NCI-H128 (cell line): ENCODE data around the gene NOG.

ENCODE experiments used
- DNase-seq: peaks from one replicate; lab custom pipeline; 2025; ENCODE audit not compliant: unreplicated experiment; lab: John Stamatoyannopoulos, UW

The NOG gene

DNA sequence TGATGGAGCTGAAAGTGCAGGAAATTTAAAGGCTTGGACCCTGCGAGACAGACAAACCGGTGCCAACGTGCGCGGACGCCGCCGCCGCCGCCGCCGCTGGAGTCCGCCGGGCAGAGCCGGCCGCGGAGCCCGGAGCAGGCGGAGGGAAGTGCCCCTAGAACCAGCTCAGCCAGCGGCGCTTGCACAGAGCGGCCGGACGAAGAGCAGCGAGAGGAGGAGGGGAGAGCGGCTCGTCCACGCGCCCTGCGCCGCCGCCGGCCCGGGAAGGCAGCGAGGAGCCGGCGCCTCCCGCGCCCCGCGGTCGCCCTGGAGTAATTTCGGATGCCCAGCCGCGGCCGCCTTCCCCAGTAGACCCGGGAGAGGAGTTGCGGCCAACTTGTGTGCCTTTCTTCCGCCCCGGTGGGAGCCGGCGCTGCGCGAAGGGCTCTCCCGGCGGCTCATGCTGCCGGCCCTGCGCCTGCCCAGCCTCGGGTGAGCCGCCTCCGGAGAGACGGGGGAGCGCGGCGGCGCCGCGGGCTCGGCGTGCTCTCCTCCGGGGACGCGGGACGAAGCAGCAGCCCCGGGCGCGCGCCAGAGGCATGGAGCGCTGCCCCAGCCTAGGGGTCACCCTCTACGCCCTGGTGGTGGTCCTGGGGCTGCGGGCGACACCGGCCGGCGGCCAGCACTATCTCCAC, at the start of gene NOG:
TSS of gene NOG (plus strand) at position 54 of the 674 bp plus-strand sequence. CDS start at position 579, 525 bp downstream.
- peak; percentile 21 for DNase-seq

DNA sequence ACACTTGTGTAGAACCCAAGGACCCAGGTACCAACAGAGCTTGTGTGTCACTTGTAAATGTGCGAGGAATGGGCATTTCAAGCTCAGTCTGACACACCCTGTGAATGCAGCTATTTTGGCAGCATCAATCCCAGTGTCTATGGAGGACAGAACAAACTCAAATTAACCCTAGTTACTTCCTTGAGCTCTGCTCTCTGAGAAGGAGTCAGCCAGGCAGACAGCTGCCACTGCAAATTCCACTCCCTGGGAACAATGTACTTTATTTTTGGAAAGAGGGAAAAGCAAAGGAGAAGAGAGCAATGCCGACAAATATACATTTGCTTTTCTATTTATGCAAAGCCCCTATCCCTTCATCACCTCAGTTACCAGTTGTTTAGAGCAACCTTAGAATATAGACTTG, 48.4 kb upstream of the NOG start:
- DNase-seq = no peak

GRCh38 chr17:56545930-56546329, 47.6 kb upstream of the NOG start:
- no peak for DNase-seq

- no peak for DNase-seq
Observed at GRCh38 chr17:56548661-56549060, 44.8 kb upstream of the NOG start.

DNA sequence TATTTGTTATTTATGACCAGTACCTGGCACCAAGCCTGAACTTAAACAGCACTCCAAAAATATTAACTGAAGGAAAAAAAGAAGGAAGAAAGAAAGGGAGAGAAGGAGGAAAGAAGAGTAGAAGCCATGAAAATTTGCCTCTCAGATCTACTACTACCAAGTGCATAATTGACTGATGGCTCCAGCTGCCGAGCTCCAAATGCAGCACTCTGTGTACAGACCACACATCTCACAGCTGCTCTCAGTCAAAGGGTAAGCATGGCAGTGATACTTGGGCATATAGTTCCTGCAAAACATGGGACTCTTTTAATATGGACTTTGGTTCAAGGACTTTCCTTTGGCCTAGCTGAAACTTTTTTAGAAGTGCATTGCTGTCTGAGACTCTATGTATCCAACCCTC, 44.0 kb upstream of the NOG start:
- DNase-seq = no peak

DNA sequence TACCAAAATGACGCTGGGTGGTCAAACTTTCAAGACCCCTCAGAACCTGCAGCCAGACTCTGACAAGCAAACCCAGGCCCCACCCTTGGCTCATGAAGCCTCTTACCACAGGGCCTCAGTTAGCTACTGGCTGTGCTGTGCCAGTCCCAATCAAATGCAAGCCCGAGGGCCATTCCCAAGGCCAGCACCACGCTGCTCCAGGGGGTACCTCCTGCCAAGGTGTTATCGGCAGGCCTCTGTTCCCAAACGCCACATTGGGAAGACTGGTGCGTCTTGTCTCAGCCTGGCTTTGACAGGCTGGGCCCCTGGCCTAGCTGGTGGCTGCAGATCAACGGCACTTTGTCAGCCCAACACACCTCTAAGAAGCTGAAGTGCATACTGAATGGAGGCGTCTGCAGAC, 35.8 kb upstream of the NOG start:
- DNase-seq = no peak

- no peak for DNase-seq
Observed at GRCh38 chr17:56558088-56558487, 35.4 kb upstream of the NOG start.

DNA sequence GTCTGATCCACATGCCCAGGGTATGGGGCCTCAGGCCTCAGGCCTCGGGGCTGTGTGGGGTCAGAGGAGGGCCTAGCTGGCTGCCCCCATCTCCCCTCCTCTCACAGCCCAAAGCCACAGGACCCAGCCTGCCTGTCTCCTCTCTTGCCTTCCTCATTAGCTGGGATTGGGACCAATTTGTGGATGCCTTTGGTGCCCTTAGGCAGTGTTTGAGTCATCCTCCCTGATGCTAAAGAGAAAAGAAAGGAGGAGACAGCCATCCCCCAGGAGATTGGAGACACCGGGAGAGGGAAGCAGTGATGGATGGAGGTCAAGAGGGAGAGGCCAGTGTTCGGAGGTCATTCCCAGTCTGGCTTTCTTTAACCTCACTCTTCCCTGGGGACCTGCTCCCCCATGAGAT, 23.3 kb upstream of the NOG start:
- DNase-seq = no peak

DNA sequence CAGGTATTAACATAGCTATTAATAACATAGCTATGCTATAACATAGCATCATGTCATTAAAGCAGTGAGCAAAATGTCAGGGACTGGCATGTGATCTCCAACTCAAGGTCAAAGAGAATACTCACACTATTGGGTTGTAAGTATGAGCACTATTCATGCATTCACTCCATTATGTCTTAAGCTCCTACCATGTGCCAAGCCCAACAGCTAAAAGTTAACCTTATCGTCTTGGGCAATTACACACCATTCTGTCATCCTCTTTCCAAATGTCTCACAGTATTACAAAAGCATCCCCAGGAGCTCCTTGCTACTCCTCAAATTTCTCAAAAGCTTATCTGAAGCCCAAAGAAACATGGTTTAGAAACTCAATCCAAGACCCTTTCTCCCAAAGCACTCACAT, 22.0 kb upstream of the NOG start:
- DNase-seq = no peak

DNA sequence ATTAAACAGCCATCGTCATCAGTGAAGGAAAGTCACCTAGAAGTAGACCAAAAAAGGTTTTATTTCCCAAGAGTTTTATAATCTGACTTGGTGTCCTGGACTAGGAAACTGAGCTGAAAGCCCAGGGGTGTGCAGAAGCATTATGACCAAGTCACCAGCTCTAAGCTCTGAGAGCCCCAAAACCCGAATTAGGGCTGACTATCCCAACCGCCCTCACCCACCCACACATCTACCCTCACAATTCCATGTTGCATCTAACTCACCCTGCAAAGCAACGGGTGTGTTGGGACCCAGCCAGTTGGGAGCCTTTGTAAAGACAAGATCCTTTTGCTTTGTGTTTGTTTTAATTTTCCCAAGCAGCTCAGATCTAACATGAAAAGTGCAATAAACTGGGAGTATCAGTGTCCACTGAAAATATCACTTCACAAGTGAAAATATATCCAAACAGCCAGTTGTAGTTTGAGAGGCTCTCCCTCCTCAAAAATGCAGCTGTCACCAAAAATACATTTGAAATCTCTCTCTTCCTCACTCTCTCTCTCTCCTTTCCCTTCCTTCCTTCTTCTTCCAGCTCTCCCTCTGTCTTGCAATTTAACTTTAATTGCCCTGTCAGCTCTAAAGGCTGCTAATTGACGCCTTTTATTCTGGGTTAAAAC, 16.2 kb upstream of the NOG start:
- DNase-seq = no peak

- DNase-seq = no peak
Observed at GRCh38 chr17:56577843-56578204, 15.7 kb upstream of the NOG start.

DNA sequence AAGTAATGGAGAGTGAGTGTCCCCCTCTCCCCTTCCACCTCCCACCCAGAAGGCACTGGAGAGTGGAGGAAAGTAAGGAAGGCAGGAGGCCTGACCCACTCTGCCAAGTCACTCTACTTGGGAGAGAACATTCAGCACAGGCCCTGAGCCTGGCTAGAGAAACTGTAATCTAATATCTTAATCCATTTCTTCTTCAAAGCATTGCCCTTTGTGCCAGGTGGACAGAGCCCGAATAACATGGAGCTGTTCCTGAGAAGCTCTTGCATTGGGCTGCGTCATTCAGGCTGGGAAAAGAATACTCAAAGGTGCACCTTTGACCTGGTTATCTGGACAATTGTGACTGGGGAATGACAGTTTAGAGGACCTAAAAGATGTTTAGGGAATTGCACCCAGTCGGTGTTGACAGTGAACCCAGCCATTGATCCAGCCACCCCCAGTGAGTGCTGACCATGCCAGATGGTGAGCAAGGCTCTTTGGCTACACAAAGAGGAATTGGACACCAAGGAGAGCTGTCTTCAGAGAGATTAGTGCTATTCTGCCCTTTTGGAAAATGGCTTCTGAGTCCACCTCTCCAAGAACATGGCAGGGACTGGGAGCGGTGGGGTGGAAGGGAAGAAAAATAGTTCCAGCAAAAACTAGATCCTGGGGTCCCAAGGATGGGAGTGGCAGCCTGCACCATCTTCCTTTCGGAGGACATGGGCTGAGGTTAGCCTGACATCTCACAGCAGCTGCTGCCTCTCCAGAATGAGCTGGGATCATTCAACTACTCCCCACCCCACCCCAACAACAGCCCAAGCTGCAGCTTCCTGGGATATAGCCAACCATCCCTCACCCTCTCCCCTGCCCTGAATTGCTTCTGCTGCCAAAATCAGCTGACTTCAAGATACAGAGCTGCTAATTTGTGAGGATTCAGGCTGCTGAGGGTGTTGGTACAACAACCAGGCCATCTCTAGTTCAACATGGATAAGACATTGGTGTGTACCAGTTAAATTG, 11.6 kb upstream of the NOG start:
- DNase-seq = no peak

DNA sequence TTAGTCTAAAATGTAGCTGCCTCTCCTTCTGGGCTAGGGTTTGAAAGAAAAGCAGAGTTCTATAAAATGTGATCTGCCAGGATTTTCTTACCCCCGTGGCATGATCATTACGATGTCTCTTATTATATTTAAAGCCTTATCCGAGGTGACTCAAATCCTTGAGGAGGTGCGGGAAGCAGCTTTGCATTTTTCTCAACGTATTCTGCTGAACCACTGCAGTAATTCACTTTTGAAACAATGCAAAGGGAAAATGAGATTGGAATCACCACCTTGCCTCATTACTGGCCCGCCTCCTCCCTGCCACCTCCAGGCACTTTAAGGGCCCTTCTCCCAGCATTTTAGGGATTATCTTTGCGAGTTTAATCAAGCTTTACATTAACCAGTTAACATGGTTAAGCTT, 9.7 kb upstream of the NOG start:
- DNase-seq = no peak

- no peak for DNase-seq
Observed at GRCh38 chr17:56587298-56587697, 6.2 kb upstream of the NOG start.

- peak; percentile 13 for DNase-seq
Observed at GRCh38 chr17:56592487-56593085, 913 bp upstream of the NOG start.

DNA sequence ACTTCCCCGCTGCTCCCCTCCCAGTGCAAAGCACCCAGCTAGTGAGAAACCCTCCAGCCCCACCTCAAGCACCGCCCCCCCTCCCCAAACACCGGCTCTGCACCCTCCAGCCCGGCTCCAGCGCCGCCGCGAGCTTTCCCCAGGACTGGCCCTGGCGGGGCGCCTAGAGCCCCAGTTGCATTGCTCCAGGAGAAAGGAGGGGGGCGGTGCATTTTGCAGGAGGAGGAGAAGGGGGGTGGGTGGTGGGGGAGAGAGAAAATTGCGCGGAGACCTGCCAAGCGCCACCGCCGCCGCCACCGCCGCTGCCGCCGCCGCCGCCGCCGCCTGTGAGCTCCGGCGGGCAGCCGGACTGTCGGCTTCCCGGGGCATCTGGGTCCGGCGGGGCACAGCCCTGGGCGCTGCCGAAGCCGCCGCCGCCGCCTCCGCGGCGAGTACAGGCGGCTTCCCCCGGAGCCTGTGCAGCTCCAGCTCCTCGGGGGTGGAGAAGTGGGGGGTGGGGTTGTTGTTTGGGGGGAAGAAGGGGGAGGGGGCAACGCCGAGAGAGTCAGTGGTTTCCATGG, 333 bp upstream of the NOG start:
- DNase-seq = no peak

GRCh38 chr17:56594320-56595107, 1.0 kb downstream of the NOG start:
- DNase-seq = no peak

DNA sequence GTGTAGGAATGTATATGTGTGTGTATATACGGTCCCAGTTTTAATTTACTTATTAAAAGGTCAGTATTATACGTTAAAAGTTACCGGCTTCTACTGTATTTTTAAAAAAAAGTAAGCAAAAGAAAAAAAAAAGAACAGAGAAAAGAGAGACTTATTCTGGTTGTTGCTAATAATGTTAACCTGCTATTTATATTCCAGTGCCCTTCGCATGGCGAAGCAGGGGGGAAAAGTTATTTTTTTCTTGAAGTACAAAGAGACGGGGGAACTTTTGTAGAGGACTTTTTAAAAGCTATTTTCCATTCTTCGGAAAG, 1.6 kb downstream of the NOG start:
- no peak for DNase-seq

DNA sequence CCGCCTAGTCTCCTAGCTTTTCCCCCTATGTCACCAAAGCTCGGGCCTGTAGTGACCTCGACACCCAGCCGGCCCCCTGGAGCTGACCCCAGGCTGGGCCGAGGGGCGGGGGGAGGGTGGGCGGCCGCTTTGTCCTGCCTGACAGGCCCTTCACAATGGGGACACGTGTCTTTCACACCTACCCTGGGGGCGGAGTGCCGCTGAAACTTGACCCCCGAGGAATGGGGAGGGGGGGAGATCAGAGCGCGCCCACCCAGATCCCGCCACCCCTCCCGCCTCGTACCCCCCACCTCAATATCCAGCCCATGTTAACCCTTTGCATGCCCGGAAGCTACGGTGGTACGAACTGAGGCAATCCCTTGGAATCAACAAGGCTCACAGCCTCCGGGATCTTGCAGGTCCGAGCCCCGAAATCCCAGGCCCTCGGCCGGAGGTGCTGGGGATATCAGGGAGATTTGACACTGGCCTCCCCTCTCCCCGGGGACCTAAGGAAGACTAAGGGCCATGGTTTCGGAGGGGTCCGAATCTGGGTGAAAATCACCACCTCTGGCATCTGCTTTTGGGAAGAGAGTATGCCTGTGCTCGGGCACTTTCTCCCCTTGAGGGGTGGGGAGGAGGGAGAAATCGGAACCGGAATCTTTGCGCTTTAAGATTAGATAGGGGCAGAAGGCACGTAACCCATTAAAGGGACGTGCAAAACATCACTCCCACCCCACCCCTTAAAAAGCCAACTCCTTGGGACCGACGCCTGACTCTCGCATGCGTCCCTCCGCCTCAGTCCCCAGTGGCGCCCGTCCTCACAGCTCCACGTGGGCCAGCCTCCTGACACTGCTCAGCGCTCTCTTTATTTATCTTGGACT, 2.6 kb downstream of the NOG start:
- no peak for DNase-seq
